NCI-H2107 treated with DMSO at 0.1 percent for 48 hours (cell line): ENCODE results near the gene TNNC1.

Source experiments
- DNase-seq: peaks from one replicate; lab custom pipeline; 2025; ENCODE audit not compliant: unreplicated experiment; lab: John Stamatoyannopoulos, UW

Gene TNNC1

GRCh38 chr3:52432691-52433141, 21.1 kb downstream of the TNNC1 start:
- no peak for DNase-seq

- DNase-seq, result no peak
These were observed 21.6 kb downstream of the TNNC1 start for GRCh38 chr3:52432225-52432624.

DNA sequence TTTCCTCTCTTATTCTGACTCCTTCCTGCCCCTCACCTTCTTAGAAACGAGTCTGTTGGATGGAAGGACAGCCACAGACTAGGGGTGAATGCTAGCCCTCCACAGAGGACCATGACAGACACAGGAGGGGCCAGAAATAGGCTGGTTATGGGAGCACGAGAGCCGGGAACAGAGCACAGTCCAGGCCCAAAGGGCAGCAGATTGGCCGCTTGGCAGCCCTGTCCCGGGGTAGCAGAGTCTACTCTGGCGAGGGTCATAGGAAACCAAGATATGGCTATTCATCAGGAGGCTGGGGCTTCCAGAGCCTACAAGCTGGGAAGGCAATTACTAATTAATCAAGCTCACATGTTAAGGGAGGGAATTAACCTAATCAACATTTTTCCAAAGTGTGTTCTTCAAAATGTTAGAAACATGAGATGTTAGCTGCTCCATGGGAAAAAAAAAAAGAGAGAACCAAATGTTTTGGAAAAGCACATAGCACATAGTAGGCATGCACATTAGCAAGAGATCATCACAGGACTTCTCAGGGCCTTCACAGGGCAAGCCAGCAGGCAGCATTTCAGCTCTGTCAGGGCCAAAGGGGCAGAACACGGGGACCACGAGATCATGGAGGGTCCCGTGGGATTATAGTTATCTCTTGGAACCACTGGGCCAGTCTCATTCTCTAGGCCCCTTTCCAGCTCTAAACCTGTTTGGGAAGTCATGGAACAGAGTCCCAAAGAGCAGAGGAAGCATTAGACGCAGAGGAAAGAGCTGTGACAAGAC, 22.2 kb downstream of the TNNC1 start:
- DNase-seq, result no peak

GRCh38 chr3:52430416-52430810, 23.4 kb downstream of the TNNC1 start:
- DNase-seq, result no peak

DNA sequence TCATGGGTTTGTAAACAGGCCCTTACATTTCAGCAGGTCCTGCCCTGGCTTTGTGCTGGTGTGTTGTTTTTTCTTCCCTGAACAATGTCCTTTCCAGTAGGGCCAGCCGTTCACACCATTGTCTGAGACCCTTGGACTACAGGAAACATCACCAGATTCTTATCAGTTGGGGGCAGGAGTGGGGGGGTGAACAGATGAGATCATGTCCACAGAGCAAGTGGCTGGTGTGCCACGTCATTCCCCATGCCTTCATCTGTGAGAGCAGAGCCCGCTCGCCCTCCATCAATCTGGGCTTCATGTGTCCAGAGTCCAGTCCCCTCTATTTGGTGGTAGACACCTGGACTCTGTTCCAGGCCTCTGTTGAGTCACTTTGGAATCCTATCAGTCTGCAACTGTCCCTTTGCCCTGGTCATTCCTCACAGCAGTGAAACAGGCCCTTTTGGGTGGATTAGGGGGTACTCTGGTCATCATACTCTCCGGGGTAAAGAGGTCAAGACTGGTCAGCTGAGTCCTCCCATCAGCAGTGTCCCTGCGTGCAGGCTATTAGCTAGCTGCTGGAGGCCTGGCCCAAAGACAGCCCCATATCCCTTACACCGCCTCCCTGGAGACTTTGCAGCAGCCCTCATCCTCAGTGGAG, 23.9 kb downstream of the TNNC1 start:
- no peak for DNase-seq

DNA sequence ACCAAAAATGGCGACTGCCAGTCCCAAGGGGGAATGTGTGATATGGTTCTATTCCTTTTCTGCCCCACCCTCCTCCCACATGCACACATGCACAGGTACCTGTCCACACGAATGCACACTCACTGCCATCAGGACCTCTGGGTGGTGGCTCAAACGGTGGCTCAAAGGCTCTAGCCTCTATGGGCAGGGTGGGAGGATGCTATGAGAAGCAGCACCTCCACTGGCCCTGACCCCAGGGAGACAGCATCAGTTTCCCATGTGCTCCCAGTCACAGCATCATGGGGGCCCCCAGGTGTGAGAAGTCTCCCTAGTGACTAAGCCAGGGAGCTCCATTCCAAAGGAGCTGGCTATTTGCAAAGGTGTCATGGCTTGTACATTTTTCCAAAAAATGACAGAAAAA, 24.8 kb downstream of the TNNC1 start:
- no peak for DNase-seq

DNA sequence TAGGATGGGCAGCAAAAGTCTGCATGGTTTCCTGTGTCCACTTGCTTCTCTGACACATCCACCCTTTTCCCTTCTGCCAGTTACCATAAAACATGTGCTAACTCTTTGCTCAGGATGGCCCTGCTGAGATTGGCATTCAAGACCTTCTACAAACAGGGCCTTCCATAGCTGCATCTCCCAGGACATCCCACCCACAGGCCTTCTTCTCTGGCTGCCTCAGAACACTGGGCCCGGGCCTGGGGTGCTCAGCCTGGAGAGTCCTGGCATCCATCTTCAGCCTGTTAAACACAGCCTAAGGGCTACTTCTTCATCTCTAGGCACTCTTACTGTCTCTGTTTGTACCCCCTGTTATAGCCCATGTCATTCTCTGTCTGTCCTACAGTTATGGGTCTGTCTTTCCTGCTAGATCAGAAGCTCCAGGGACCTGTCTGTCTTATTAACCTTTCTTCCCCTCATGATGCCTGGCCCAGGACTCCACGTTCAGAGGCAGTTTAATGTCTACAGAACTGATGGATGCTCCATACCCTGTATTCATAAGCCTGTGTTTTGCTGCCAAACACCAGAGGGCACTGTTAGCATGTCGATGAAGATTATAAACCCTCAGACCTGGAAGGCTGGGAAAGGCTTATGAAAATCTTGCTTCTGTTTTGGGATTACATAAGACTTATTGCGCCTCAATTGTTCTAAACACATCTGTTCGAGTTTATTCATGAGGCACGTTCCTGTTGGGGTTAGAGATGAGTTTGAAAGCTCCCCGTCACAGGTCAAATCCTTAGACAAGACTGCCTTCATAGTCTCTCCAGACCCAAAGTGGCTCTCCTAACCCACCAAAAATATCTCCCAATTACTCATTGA, 25.5 kb downstream of the TNNC1 start:
- peak; percentile 21 for DNase-seq

DNA sequence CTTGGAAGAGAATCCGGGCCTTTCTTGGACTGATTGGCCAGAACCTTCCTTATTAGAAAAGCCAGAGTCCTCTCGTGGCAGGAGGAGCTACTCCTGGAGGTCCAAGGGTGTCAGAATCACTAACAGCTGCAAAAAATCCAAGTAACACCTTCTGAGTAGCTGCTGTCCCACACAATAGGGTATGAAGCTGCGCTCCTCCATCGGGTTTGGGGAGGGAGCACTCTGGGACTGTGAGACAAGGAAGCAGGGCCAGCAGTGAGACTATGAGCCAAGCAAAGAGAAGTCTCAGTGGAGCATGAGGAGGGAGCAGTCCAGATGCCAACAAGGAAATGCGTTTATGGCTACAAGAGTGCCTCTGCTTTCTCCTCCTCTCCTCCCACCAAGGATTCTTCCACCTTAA, 30.7 kb downstream of the TNNC1 start:
- no peak for DNase-seq

DNA sequence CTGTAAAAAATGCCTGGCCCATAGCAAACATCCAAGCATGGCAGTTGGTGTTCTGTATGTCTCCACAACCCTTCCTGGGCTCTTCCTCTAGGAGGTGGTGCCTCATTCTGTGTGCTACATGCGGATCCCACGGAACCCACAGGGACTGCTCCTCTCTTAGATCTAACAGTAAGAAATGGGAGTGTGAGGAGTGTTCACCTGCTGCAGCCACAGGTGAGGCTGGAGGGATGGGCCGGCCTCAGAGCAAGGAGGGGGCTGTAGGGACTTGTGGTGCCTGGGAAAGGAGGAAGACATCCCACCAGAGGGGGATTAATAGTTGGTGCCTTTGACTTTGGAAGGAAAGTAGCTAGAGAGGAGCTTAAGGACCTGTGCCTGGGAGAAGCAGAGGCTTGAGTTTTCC, 31.2 kb downstream of the TNNC1 start:
- DNase-seq, result no peak

GRCh38 chr3:52420388-52420787, 33.5 kb downstream of the TNNC1 start:
- DNase-seq, result no peak

DNA sequence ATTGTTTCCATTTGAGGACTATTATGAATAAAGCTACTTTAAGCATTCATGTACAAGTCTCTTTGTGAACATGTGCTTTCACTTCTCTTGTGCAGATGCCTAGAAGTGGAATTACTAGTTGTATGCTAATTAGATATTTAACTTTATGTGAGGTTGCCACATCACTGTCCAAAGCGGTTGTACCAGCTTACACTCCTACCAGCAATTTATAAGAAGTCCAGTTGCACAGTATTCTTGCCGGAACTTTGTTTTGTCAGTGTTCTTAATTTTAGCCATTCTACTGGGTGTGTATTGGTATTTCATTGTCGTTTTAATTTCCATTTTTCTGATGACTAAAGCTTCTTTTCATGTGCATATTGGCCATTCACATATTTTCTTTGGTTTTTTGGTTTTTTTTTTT, 38.0 kb downstream of the TNNC1 start:
- DNase-seq, result no peak

DNA sequence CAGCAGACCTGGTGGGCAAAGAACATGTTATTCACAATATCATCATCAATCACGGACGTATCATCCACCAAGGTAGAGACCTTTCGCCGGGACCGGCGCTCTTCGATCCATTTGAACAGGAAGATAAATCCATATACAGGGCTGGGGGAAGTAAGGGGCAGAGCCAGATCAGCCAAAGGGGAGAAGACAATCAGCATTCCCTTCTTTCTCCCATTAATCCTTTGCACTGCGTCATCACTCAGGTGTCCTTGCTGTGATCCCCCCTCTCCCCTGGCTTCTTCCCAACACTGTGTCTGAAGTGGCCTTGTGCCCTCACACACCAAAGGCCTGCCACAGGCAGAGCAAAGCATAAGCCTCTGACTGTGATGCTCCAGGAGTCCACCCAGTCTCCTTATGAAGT, 45.4 kb downstream of the TNNC1 start:
- DNase-seq, result no peak

DNA sequence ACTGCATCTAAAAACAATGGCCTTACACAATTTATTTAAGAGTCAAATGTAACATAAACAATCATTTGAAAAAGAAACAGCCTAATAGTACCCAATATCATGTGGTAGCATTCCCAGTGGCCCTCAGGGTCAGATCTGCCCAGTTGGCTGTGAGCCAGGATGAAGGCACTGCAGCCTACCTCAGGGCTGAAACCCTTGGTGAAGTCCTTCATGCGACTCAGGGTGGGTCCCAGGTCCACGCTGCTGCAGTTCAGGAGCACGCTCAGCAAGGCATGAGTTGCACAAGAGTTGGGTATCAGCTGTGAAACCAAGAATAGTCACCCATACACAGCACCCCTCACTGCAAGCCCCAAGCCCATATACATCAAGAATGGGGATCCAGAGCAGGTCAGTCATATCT, 46.1 kb downstream of the TNNC1 start:
- no peak for DNase-seq

GRCh38 chr3:52406791-52407510, 46.9 kb downstream of the TNNC1 start:
- DNase-seq, result no peak

- peak; percentile 73 for DNase-seq
These were observed 47.6 kb downstream of the TNNC1 start for GRCh38 chr3:52406231-52406661.

DNA sequence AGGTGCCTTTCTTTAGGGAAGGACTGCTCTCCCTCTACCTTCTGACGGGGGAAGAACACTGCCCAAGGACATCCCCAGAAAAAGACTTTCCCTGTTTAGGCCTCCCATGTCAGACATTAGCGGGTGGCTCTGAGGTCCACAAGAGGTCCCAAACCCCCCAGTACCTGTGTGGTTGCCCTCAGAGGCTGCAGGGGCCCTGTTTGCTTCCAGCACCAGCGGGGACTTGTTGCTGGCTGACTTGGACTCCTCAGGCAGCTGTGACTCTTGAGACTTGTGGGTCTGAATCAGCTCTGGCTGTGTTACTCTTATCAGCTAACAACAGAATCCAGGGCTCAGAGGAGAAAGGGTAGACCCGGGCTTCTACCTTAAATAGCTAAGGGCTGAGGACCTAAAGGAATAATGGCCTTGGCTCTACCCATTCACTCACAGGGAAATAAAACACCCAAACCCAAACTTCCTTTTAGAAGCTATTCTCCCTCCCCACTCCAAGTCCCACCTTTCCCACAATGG, 48.2 kb downstream of the TNNC1 start:
- no peak for DNase-seq

- DNase-seq, result no peak
These were observed 48.8 kb downstream of the TNNC1 start for GRCh38 chr3:52405066-52405465.

GRCh38 chr3:52404391-52404790, 49.5 kb downstream of the TNNC1 start:
- DNase-seq, result no peak

GRCh38 chr3:52403955-52404354, 49.9 kb downstream of the TNNC1 start:
- no peak for DNase-seq

- DNase-seq, result no peak
These were observed 50.5 kb downstream of the TNNC1 start for GRCh38 chr3:52403271-52403841.
